Type B pancreatic cell (in vitro differentiated cells): ENCODE data around the gene PIP5K1B. TPM values are rescaled to one million over a fixed set of nuclear protein-coding genes. Genes with fewer than 3 reads are reported as not detected.

Experiments used
- DNase-seq: peaks from one replicate; pipeline ENCODE4 v3.0.0; 2021; ENCODE audit warnings: mixed read lengths; ENCODE audit not compliant: unreplicated experiment; ENCODE audit errors: extremely low spot score
- H3K27ac Mint-ChIP-seq: 2 replicates; pipeline ENCODE4 v1.8.0; 2021; ENCODE audit warnings: mild to moderate bottlenecking, mixed read lengths
- H3K27me3 Mint-ChIP-seq: 2 replicates; pipeline ENCODE4 v1.8.0; 2021; ENCODE audit warnings: mixed read lengths
- H3K36me3 Mint-ChIP-seq: 2 replicates; pipeline ENCODE4 v1.8.0; 2021; ENCODE audit warnings: mixed read lengths
- H3K4me1 Mint-ChIP-seq: one replicate; pipeline ENCODE4 v1.8.0; 2021; ENCODE audit warnings: mixed read lengths; ENCODE audit not compliant: unreplicated experiment
- H3K4me3 Mint-ChIP-seq: 2 replicates; pipeline ENCODE4 v1.8.0; 2021; ENCODE audit warnings: mild to moderate bottlenecking, mixed read lengths
- H3K9me3 Mint-ChIP-seq: 2 replicates; pipeline ENCODE4 v1.8.0; 2021; ENCODE audit warnings: mixed read lengths
- CTCF ChIP-seq: fragments of 200-600 bp; sonication (generic); conservative IDR thresholded peaks from 2 replicates; pipeline ENCODE4 v1.5.0; 2021; ENCODE audit warnings: antibody characterized with exemption, mild to moderate bottlenecking
- total RNA-seq: library from RNA; stranded (reverse); gene quantifications from 2 replicates; pipeline ENCODE4 v1.2.1, GENCODE V29; 2021; ENCODE audit warnings: low replicate concordance

PIP5K1B gene
- total RNA-seq, 1 donor from 2014 or later, result 9.8 TPM

- Mint-ChIP-seq H3K27ac (no peak overlapping the region), H3K27me3 (no peaks in the 10 kb centered on the region), H3K4me1 (peaks cover 13% of the 10 kb centered on the region), H3K4me3 (no peak overlapping the region), H3K9me3 (peaks cover 7% of the 10 kb centered on the region), H3K36me3 (no peaks in the 10 kb centered on the region)
- TF ChIP-seq CTCF, result no peak
- no peak for DNase-seq
These were observed 270.5 kb downstream of the PIP5K1B start for GRCh38 chr9:68975365-68976043.

GRCh38 chr9:68978066-68978465 is 273.0 kb downstream of the PIP5K1B start:
- DNase-seq, result no peak
- TF ChIP-seq CTCF, result no peak
- Mint-ChIP-seq H3K9me3 (peaks cover 7% of the 10 kb centered on the region), H3K4me1 (peaks cover 26% of the 10 kb centered on the region), H3K27ac (no peak overlapping the region), H3K27me3 (no peaks in the 10 kb centered on the region), H3K4me3 (no peak overlapping the region), H3K36me3 (no peaks in the 10 kb centered on the region)

- DNase-seq, result no peak
- no peak overlapping the region for H3K27ac Mint-ChIP-seq
- H3K27me3 Mint-ChIP-seq, result no peaks in the 10 kb centered on the region
- H3K9me3 Mint-ChIP-seq, result peaks cover 7% of the 10 kb centered on the region
- no peak for TF ChIP-seq CTCF
- no peaks in the 10 kb centered on the region for H3K36me3 Mint-ChIP-seq
- H3K4me3 Mint-ChIP-seq, result no peak overlapping the region
- H3K4me1 Mint-ChIP-seq, result peaks cover 26% of the 10 kb centered on the region
These were observed 273.5 kb downstream of the PIP5K1B start for GRCh38 chr9:68978501-68978900.

GRCh38 chr9:68979538-68980314 is 274.7 kb downstream of the PIP5K1B start:
- peaks cover 26% of the 10 kb centered on the region for H3K4me1 Mint-ChIP-seq
- H3K27ac Mint-ChIP-seq, result peak overlapping the region; percentile 56

GRCh38 chr9:68980341-68980914 is 275.4 kb downstream of the PIP5K1B start:
- Mint-ChIP-seq H3K4me3 (no peak overlapping the region), H3K27me3 (no peaks in the 10 kb centered on the region), H3K27ac (no peak overlapping the region), H3K4me1 (peaks cover 26% of the 10 kb centered on the region), H3K36me3 (no peaks in the 10 kb centered on the region), H3K9me3 (peaks cover 7% of the 10 kb centered on the region)
- no peak for DNase-seq
- no peak for TF ChIP-seq CTCF

More at GRCh38 chr9:68979538-68980314, 274.7 kb downstream of the PIP5K1B start:
- no peak for DNase-seq
- Mint-ChIP-seq H3K4me3 (no peak overlapping the region), H3K36me3 (no peaks in the 10 kb centered on the region), H3K9me3 (peaks cover 7% of the 10 kb centered on the region), H3K27me3 (no peaks in the 10 kb centered on the region)
- no peak for TF ChIP-seq CTCF
